ENCODE measurements around the gene HSPB7. TPM values are rescaled to one million over a fixed set of nuclear protein-coding genes. Genes with fewer than 3 reads are reported as not detected.
"Not testable (repeated sequence)": the region's sequence is repeated elsewhere in the genome, so short reads cannot be mapped to it uniquely, and the experiment has no call there.

Gene HSPB7
- total RNA-seq, 4 donors from 2014 or later = 2.4 to 4.2 (median 3.0) TPM

- intact Hi-C loops (cut with DNase I; ENCODE audit: low total_unique reads) = no loop called here
- TF ChIP-seq CTCF (IDR thresholded peaks at IDR 0.05) (no peak), POLR2A (IDR thresholded peaks at IDR 0.05) (no peak)
- WGBS, 2 donors = 88 to 91% methylated on average over 15 of the region's 15 CpGs
These were observed 45.5 kb upstream of the HSPB7 start for GRCh38 chr1:16063226-16063829.

DNA sequence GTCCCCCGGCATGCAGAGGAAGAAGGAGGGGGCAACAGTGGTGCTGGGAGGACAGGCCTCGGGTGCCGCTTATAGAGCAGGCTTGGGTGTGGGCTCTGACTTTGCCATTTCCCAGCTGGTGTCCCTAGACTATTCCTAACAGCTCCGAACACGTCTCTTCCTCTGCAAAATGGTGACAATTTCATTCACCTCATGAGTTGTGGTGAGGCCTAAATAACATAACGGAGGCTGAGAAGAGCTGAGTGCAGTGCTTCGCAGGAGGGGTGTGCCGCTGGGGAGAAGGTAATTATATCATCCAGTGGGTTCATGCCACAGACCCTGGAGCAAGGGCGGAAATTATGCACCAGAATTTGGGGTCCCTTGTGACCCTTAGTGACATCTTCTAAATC lies 44.8 kb upstream of the HSPB7 start:
- intact Hi-C loops (cut with DNase I; ENCODE audit: low total_unique reads); DNase-seq (ENCODE audit: low spot score in 2 of 2): not testable (repeated sequence)
- WGBS, 2 donors = 84 to 87% methylated on average over 9 of the region's 9 CpGs

More at GRCh38 chr1:16063226-16063829, 45.5 kb upstream of the HSPB7 start:
- no peak for DNase-seq (ENCODE audit: low spot score in 2 of 2)
- no peak overlapping the region for H3K4me3 ChIP-seq (ENCODE audit: low read depth, poor library complexity, severe bottlenecking)

GRCh38 chr1:16061989-16062686 lies 44.3 kb upstream of the HSPB7 start:
- intact Hi-C loops (cut with DNase I; ENCODE audit: low total_unique reads); H3K4me3 ChIP-seq (ENCODE audit: low read depth, poor library complexity, severe bottlenecking); DNase-seq (ENCODE audit: low spot score in 2 of 2): not testable (repeated sequence)
- 65 to 84% methylated on average over 2 to 6 of the region's 18 CpGs for WGBS, 2 donors

More for the DNA sequence above, 44.8 kb upstream of the HSPB7 start:
- H3K4me3 ChIP-seq (ENCODE audit: low read depth, poor library complexity, severe bottlenecking) = not testable (repeated sequence)

- H3K4me3 ChIP-seq (ENCODE audit: low read depth, poor library complexity, severe bottlenecking) = no peak overlapping the region
- WGBS, 2 donors = 49 to 84% methylated on average over 3 of the region's 3 CpGs
- no peak for TF ChIP-seq POLR2A (IDR thresholded peaks at IDR 0.05)
- no peak for TF ChIP-seq CTCF (IDR thresholded peaks at IDR 0.05)
- no peak for DNase-seq (ENCODE audit: low spot score in 2 of 2)
- intact Hi-C loops (cut with DNase I; ENCODE audit: low total_unique reads) = no loop called here
These were observed 43.4 kb upstream of the HSPB7 start for GRCh38 chr1:16061266-16061665.

DNA sequence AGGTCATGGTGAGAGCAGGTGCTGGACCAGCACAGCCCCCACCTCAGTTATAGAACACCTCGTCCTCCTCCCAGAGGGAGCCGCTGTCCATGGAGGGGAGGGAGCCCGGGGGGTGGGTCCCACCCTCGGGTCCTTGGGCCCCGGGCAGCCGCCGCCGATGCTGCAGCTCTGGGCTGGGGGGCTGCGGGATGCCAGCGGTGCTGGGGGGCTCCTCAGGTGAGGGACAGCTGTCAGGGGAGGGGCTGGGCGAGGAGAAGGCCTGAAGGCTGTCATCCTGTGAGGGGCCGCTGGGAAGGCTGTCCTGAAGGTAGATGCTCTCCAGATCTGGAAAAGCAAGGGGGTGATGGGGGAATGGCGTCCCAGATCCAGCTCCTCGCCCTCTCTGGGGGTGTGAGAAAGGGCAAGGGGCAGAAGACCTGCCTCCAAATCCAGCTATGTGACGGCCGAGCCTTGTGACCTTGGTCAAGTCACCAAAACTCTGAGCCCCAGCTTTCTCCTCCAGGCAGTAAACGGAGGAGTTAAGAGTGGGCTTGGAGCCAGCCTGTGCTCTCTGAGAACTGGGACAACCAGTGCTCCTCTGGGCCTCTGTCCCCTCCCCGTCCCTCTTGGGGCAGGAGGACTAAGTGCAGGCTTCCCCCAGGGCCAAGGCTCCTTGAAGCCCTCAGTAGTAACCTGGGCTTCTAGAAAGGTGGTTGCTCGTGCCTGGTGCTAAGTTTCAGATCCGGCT lies 40.7 kb upstream of the HSPB7 start:
- intact Hi-C loops (cut with DNase I; ENCODE audit: low total_unique reads); DNase-seq (ENCODE audit: low spot score in 2 of 2); H3K4me3 ChIP-seq (ENCODE audit: low read depth, poor library complexity, severe bottlenecking): not testable (repeated sequence)
- 72 to 75% methylated on average over 13 to 15 of the region's 20 CpGs for WGBS, 2 donors

DNA sequence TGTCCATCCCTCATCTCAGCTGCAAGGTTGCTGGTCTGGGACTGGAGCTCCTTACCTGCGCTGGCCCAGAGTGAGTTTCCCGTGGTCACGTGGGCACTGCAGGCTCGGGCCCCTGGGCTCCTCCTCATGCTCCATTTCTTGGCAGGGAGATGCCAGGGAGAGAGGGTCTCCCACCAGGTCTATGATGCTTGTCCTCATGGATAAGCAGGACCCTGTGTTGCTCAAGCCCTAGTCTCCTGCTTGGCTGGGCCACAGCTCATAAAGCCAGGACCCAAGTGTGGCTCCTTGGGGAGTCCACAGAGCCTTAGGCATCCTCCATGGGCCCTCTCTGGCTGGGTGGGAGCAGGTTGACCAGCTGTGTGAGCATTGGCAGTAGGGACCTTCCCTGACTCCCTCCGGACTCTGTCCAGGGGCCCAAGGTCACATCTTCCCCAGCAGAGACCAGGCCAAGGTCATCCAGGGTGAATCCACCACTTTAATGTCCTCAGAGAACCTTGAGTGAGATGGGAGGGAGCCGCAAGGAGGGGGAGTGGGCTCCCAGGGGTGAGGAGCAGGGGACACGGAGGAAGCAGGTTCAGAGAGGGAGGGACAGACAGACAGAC lies 39.6 kb upstream of the HSPB7 start:
- WGBS, 2 donors = 88 to 89% methylated on average over 7 of the region's 7 CpGs
- intact Hi-C loops (cut with DNase I; ENCODE audit: low total_unique reads) = loop anchor here (2.0 kb wide), 1 partner anchor 25 kb away; no protein-coding TSS in a partner anchor
- H3K4me3 ChIP-seq (ENCODE audit: low read depth, poor library complexity, severe bottlenecking); DNase-seq (ENCODE audit: low spot score in 2 of 2): not testable (repeated sequence)

DNA sequence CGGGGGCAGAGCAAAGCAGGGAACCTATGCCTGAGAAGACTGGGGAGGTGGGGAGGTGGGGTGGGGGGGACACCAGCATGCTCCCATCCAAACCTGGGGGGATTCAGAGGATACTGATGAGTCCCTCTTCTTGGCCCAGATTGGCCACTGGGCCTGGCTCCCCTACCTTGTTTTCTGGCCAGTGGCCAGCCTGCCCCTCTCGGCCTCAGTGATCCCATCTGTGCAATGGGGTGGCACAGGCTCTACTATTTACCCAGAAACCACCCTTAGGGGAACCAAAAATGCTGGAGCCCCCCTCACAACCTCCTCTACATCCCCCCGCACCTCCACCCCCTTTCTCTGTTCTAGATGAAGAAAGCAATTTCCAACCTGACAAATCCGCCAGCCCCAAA lies 38.7 kb upstream of the HSPB7 start:
- intact Hi-C loops (cut with DNase I; ENCODE audit: low total_unique reads) = loop anchor here (2.0 kb wide), 1 partner anchor 24 kb away; no protein-coding TSS in a partner anchor
- not testable (repeated sequence) for H3K4me3 ChIP-seq (ENCODE audit: low read depth, poor library complexity, severe bottlenecking); DNase-seq (ENCODE audit: low spot score in 2 of 2)
- 57 to 72% methylated on average over 3 of the region's 4 CpGs for WGBS, 2 donors
